ENCODE data around the gene ARL8B.

GRCh38 chr3:5134019-5134391, 11.9 kb downstream of the ARL8B start:
- TF ChIP-seq ZC3H10 (CRISPR knock-in tag; IDR thresholded peaks at IDR 0.05) (no peak), ZFP30 (CRISPR knock-in tag; IDR thresholded peaks at IDR 0.05) (no peak)
